Chondrocyte (in vitro differentiated cells): ENCODE data around the gene COMMD1. TPM values are rescaled to one million over a fixed set of nuclear protein-coding genes. Genes with fewer than 3 reads are reported as not detected.

Source experiments
- DNase-seq: peaks from one replicate; pipeline ENCODE4 v3.0.0; 2021; ENCODE audit warnings: mixed read lengths, low spot score
- H3K27ac Mint-ChIP-seq: one replicate; pipeline ENCODE4 v1.8.0; 2021; ENCODE audit warnings: mild to moderate bottlenecking, moderate library complexity, mixed read lengths; ENCODE audit not compliant: unreplicated experiment
- H3K27me3 Mint-ChIP-seq: 2 replicates; pipeline ENCODE4 v1.8.0; 2021; ENCODE audit warnings: low read depth, mixed read lengths
- H3K36me3 Mint-ChIP-seq: 2 replicates; pipeline ENCODE4 v1.8.0; 2021; ENCODE audit warnings: low read depth, mixed read lengths
- H3K4me1 Mint-ChIP-seq: 2 replicates; pipeline ENCODE4 v1.8.0; 2021; ENCODE audit warnings: low read depth, mild to moderate bottlenecking, mixed read lengths
- H3K4me3 Mint-ChIP-seq: one replicate; pipeline ENCODE4 v1.8.0; 2021; ENCODE audit warnings: mild to moderate bottlenecking, moderate library complexity, mixed read lengths; ENCODE audit not compliant: unreplicated experiment
- H3K9me3 Mint-ChIP-seq: 2 replicates; pipeline ENCODE4 v1.8.0; 2021; ENCODE audit warnings: low read depth, mixed read lengths
- total RNA-seq: library from RNA; stranded (reverse); gene quantifications from 3 replicates; pipeline ENCODE4 v1.2.1, GENCODE V29; 2021
- TF ChIP-seq, protein P1 (sequence below): fragments of 200-600 bp; sonication (generic); IDR thresholded peaks from 2 replicates; pipeline ENCODE4 v1.5.0; 2021; ENCODE audit warnings: antibody characterized with exemption, mild to moderate bottlenecking, moderate library complexity

Gene COMMD1
- total RNA-seq, 1 donor from 2014 or later: 37.0 TPM

DNA sequence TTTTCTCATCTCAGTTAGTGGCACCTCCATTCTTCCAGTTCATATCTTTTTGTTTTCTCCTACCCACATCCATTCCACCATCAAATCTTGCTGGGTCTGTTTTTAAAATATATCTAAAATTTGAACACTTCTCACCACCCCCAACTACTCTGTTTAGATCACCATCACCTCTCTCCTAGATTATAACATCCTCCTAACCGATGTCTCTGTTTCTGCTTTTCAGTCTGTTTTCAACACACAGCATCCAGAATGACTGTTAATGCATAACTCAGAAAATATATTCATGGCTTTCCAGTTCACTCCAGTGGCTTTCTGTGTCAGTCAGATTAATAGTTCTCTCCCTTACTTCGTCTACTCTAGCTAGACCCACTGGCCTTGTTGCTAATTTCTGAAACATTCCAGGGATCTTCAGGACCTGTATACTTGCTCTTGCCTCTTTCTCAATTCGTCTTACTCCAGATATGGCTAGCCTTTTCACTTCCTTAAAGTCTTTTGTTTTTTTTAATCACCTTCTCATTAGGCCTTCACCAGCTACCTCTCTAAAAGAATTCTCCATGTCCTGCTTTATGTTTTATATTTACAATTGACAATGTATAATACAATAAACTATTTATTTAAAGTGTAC is 105.3 kb downstream of the COMMD1 start:
- no peak overlapping the region for H3K4me3 Mint-ChIP-seq
- peaks cover 6% of the 10 kb centered on the region for H3K9me3 Mint-ChIP-seq
- H3K4me1 Mint-ChIP-seq: peaks cover 30% of the 10 kb centered on the region
- no peak for DNase-seq
- H3K27me3 Mint-ChIP-seq: no peaks in the 10 kb centered on the region
- H3K36me3 Mint-ChIP-seq: no peaks in the 10 kb centered on the region
- TF ChIP-seq, protein P1, sequence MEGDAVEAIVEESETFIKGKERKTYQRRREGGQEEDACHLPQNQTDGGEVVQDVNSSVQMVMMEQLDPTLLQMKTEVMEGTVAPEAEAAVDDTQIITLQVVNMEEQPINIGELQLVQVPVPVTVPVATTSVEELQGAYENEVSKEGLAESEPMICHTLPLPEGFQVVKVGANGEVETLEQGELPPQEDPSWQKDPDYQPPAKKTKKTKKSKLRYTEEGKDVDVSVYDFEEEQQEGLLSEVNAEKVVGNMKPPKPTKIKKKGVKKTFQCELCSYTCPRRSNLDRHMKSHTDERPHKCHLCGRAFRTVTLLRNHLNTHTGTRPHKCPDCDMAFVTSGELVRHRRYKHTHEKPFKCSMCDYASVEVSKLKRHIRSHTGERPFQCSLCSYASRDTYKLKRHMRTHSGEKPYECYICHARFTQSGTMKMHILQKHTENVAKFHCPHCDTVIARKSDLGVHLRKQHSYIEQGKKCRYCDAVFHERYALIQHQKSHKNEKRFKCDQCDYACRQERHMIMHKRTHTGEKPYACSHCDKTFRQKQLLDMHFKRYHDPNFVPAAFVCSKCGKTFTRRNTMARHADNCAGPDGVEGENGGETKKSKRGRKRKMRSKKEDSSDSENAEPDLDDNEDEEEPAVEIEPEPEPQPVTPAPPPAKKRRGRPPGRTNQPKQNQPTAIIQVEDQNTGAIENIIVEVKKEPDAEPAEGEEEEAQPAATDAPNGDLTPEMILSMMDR: no peak
- H3K27ac Mint-ChIP-seq: no peak overlapping the region

DNA sequence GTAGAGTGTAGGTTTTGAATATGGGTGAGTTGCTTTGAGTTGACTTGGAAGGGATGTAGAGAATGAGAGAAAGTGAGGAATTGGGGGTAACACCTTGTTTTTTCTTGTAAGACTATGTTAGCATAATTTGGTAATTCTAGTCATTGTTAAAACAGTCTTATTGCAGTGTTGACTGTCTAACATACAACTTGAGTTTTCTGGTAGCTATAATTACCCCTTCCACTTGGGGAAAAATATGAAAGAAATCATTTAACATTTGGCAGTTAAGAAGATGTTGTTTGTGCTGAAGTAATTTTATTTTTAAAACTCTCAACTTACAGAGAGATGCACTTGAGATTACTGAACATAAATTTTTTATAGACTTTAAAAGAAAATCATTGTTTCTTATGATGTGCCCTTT is 108.2 kb downstream of the COMMD1 start:
- Mint-ChIP-seq H3K36me3 (no peaks in the 10 kb centered on the region), H3K27ac (peak overlapping the region; percentile 85), H3K4me1 (peaks cover 25% of the 10 kb centered on the region), H3K4me3 (no peak overlapping the region), H3K27me3 (no peaks in the 10 kb centered on the region), H3K9me3 (peaks cover 6% of the 10 kb centered on the region)
- TF ChIP-seq, protein P1: no peak
- DNase-seq: no peak

DNA sequence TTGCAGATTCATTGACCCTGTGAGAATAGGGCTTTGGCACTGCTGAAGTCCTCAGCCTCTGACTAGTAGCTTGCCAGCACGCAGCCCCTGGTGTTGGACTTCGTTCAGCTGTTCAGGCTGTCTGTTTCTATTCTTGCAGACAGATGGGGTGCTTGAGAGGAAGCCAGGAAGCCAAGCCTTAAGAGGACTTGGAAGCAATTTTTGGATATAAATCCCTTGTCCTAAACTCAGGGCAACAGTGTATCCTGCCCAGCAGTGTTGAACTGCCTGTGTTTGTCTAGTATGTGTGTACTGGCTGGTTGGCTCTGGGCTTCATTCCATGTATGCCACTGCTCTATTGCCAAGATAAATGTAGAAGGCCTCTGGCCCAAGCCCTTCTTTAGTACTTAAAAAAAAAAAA is 108.6 kb downstream of the COMMD1 start:
- Mint-ChIP-seq H3K9me3 (peaks cover 6% of the 10 kb centered on the region), H3K36me3 (no peaks in the 10 kb centered on the region), H3K27me3 (no peaks in the 10 kb centered on the region), H3K4me1 (peaks cover 25% of the 10 kb centered on the region), H3K27ac (peak overlapping the region; percentile 85), H3K4me3 (no peak overlapping the region)
- TF ChIP-seq, protein P1: peak; percentile 73
- no peak for DNase-seq

DNA sequence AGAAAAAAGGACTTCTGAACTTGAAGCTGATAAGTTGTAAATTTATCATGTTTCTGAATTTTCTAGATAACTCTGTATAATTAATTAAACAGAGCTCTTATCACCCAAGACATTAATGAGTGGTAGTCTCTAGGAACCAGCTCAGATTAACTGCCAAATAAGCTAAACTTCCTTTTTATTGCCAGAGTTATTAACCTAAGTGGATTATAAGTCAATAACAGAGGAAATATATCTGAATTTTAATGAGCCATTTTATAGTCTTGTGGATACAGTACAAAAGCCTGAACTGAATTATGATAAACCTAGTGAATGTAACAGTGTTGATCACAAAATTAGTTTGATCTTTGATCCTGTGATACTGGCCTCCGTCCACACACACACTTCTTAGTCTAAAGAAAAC is 111.5 kb downstream of the COMMD1 start:
- no peak overlapping the region for H3K4me3 Mint-ChIP-seq
- no peaks in the 10 kb centered on the region for H3K27me3 Mint-ChIP-seq
- peaks cover 6% of the 10 kb centered on the region for H3K9me3 Mint-ChIP-seq
- no peaks in the 10 kb centered on the region for H3K36me3 Mint-ChIP-seq
- peaks cover 21% of the 10 kb centered on the region for H3K4me1 Mint-ChIP-seq
- DNase-seq: no peak
- TF ChIP-seq, protein P1: no peak
- H3K27ac Mint-ChIP-seq: no peak overlapping the region

DNA sequence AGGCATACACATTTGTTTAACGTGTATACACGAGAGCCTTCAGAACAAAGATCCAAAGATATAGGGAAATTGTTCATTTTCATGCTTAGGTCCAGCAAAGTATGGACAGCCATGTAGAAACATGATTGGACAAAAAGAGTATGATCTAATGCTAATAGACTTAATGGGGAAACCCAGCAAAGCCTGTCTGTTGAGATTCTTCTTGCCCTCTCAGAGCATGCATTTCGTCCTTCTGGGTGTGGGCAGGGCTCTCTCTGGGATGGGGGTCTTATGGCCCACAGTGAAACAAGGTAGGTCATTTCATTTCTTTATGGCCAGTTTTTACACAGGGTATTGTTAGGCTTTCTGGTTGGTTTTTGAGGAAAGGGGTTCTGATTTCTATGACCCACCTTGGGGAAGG is 124.4 kb downstream of the COMMD1 start:
- TF ChIP-seq, protein P1: no peak
- Mint-ChIP-seq H3K36me3 (no peaks in the 10 kb centered on the region), H3K27ac (no peak overlapping the region), H3K4me3 (no peak overlapping the region), H3K4me1 (peaks cover 4% of the 10 kb centered on the region), H3K27me3 (no peaks in the 10 kb centered on the region), H3K9me3 (no peaks in the 10 kb centered on the region)
- no peak for DNase-seq
